GM23248 (cell line): ENCODE data around the gene SMAD4. TPM values are rescaled to one million over a fixed set of nuclear protein-coding genes. Genes with fewer than 3 reads are reported as not detected.

Source experiments
- DNase-seq: peaks from one replicate; pipeline ENCODE4 v3.0.0-alpha.2; 2015
- H2AFZ ChIP-seq: fragments of 200-600 bp; sonication (generic); 2 replicates; pipeline ENCODE4 v1.6.1; 2016; ENCODE audit warnings: antibody characterized with exemption
- H3F3A ChIP-seq: fragments of 200-600 bp; sonication (generic); 2 replicates; pipeline ENCODE4 v1.6.1; 2016; ENCODE audit warnings: mild to moderate bottlenecking, antibody characterized with exemption, mixed run types; ENCODE audit not compliant: insufficient read depth
- H3K27ac ChIP-seq: fragments of 200-600 bp; sonication (generic); 2 replicates; pipeline ENCODE4 v1.5.1; 2016; ENCODE audit warnings: mild to moderate bottlenecking
- H3K27me3 ChIP-seq: fragments of 200-600 bp; sonication (generic); replicated peaks from 2 replicates; pipeline ENCODE4 v1.6.1; 2016; ENCODE audit warnings: mild to moderate bottlenecking; ENCODE audit not compliant: insufficient read depth
- H3K36me3 ChIP-seq: fragments of 200-600 bp; sonication (generic); 2 replicates; pipeline ENCODE4 v1.6.1; 2016; ENCODE audit warnings: low read depth, mild to moderate bottlenecking
- H3K4me1 ChIP-seq: fragments of 200-600 bp; sonication (generic); 2 replicates; pipeline ENCODE4 v1.6.1; 2016; ENCODE audit warnings: mild to moderate bottlenecking; ENCODE audit not compliant: insufficient read depth
- H3K4me2 ChIP-seq: fragments of 200-600 bp; sonication (generic); one replicate; pipeline ENCODE4 v1.6.1; 2016; ENCODE audit warnings: mild to moderate bottlenecking; ENCODE audit not compliant: unreplicated experiment
- H3K4me3 ChIP-seq: fragments of 200-600 bp; sonication (generic); 2 replicates; pipeline ENCODE4 v1.5.1; 2016; ENCODE audit warnings: mild to moderate bottlenecking
- H3K79me2 ChIP-seq: fragments of 200-600 bp; sonication (generic); 2 replicates; pipeline ENCODE4 v1.6.1; 2016; ENCODE audit warnings: mild to moderate bottlenecking; ENCODE audit not compliant: insufficient read depth
- H3K9ac ChIP-seq: fragments of 200-600 bp; sonication (generic); 2 replicates; pipeline ENCODE4 v1.6.1; 2016; ENCODE audit warnings: mild to moderate bottlenecking
- H3K9me2 ChIP-seq: fragments of 200-600 bp; sonication (generic); 2 replicates; pipeline ENCODE4 v1.6.1; 2016; ENCODE audit warnings: mixed run types, mild to moderate bottlenecking, moderate library complexity; ENCODE audit not compliant: insufficient read depth
- H3K9me3 ChIP-seq: fragments of 200-600 bp; sonication (generic); one replicate; pipeline ENCODE4 v1.6.1; 2017; ENCODE audit warnings: low read depth
- H4K20me1 ChIP-seq: fragments of 200-600 bp; sonication (generic); 2 replicates; pipeline ENCODE4 v1.6.0; 2016; ENCODE audit not compliant: insufficient read depth
- EZH2 ChIP-seq: fragments of 200-600 bp; sonication (generic); IDR thresholded peaks from 2 replicates; pipeline ENCODE4 v1.6.1; 2018; ENCODE audit warnings: antibody characterized with exemption, mild to moderate bottlenecking; ENCODE audit not compliant: insufficient read depth, poor library complexity, severe bottlenecking
- EZH2phosphoT487 ChIP-seq: fragments of 200-600 bp; sonication (generic); IDR thresholded peaks from 2 replicates; pipeline ENCODE4 v1.6.1; 2018; ENCODE audit warnings: antibody characterized with exemption, moderate library complexity, mild to moderate bottlenecking, low read depth; ENCODE audit not compliant: insufficient read depth
- WGBS, 2 experiments: methylation state at CpG; one replicate each; pipeline ENCODE4 v1.1.6; 2015 to 2017; ENCODE audit warnings: low lambda C conversion rate in 2 of 2, low coverage in 1 of 2; ENCODE audit errors: missing lambda C conversion rate in 2 of 2; 5-methylcytosine and 5-hydroxymethylcytosine counted together
- in situ Hi-C: fragments of 300-500 bp; cut with MboI; formaldehyde crosslinking; loops from 2 replicates; pipeline ENCODE4 v1.15.0; 2020
- polyA plus RNA-seq: library from polyadenylated mRNA; unstranded; fragments of >200 nt; fragmentation: Nextera tagmentation; extraction: Ambion mirVana; gene quantifications from 2 replicates; pipeline ENCODE4 v1.2.1, GENCODE V29; 2016
- total RNA-seq: library from RNA; depleted of rRNA; stranded (reverse); fragments of >200 nt; shearing (Covaris generic); gene quantifications from 2 replicates; pipeline ENCODE4 v1.2.3, GENCODE V29; 2014

The SMAD4 gene
- total and polyA plus RNA-seq, 2 experiments from 2014 or later = 39.6 to 90.4 TPM

DNA sequence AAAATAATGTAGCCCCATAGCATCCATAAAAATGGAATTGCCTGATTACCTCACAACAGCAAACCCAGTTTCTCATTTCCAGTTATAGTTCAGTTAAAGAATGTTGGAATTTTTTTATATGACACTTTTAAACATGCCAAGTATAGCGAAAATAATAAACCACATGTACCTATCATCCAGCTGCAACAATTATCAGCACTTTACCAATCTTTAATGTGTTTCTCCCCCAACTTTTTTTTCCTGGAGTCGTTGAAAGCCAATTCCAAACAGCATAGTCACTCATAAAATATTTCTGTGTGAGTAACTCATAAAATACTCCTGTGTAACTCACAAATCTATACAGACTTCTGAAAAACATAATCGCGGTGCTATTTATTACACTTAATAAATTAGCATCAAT, 38.1 kb downstream of the SMAD4 start:
- Histone ChIP-seq H3K4me3 (no peak overlapping the region), H3K4me2 (peak overlapping the region; percentile 32), H3K9ac (no peak overlapping the region), H3K36me3 (peaks cover 20% of the 10 kb centered on the region), H3K9me3 (no peaks in the 10 kb centered on the region), H3K4me1 (peaks cover 47% of the 10 kb centered on the region), H3F3A (peaks cover 57% of the 10 kb centered on the region), H3K79me2 (peaks cover 70% of the 10 kb centered on the region), H3K9me2 (no peaks in the 10 kb centered on the region), H2AFZ (no peak overlapping the region), H3K27me3 (no peaks in the 10 kb centered on the region), H3K27ac (peak overlapping the region; percentile 36), H4K20me1 (no peaks in the 10 kb centered on the region)
- WGBS, 2 experiments = 46 to 49% methylated on average over 4 of the region's 4 CpGs
- TF ChIP-seq EZH2 = no peak
- in situ Hi-C loops = no loop called here
- DNase-seq = peak; percentile 67

DNA sequence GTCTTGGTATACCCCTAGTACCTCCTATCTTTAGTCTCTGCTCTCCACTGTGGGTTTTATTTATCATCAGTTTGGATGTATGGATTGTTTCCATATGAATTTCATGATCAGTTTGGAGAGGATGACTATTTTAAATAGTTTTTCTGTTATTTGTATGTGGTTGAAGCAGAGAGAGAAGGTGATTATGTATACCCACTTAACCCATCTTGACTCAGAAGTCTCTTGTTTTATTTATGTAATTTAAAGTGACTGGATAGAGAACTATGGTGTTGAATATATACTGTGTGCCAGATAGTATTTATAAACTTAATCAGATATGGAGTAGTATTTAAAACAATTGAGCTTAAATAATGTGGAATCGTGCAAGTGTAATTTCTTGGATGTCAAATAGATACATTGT, 39.9 kb downstream of the SMAD4 start:
- no peaks in the 10 kb centered on the region for H3K9me3 ChIP-seq
- peak; percentile 19 for DNase-seq
- H3K9ac ChIP-seq = peak overlapping the region; percentile 40
- H3K9me2 ChIP-seq = no peaks in the 10 kb centered on the region
- H3K36me3 ChIP-seq = peaks cover 12% of the 10 kb centered on the region
- H3F3A ChIP-seq = peaks cover 57% of the 10 kb centered on the region
- WGBS, 2 experiments = 86 to 94% methylated on average over 1 of the region's 1 CpG
- no peak overlapping the region for H3K4me3 ChIP-seq
- peak overlapping the region; percentile 71 for H3K27ac ChIP-seq
- TF ChIP-seq EZH2 = no peak
- TF ChIP-seq EZH2phosphoT487 = no peak
- peak overlapping the region; percentile 59 for H3K4me2 ChIP-seq
- in situ Hi-C loops = no loop called here
- no peaks in the 10 kb centered on the region for H4K20me1 ChIP-seq
- no peaks in the 10 kb centered on the region for H3K27me3 ChIP-seq
- H2AFZ ChIP-seq = no peak overlapping the region
- H3K4me1 ChIP-seq = peaks cover 47% of the 10 kb centered on the region
- H3K79me2 ChIP-seq = peaks cover 69% of the 10 kb centered on the region

DNA sequence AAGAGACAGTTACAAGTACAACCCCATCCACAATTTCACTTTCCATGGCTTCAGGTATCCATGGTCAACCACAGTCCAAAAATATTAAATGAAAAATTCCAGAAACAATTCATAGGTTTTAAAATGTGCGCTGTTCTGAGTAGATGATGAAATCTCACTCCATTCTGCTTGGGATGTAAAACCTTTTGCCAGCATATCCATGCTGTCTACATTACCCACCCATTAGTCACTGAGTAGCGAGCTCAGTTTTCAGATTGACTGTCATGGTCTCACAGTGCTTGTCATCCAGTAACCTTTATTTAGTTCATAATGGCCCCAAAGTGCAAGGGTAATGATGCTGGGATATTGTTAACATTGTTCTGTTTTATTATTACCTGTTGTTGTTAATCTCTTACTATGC, 40.5 kb downstream of the SMAD4 start:
- Histone ChIP-seq H3K27me3 (no peaks in the 10 kb centered on the region), H2AFZ (no peak overlapping the region), H3K79me2 (peaks cover 69% of the 10 kb centered on the region), H3K36me3 (peaks cover 10% of the 10 kb centered on the region), H4K20me1 (no peaks in the 10 kb centered on the region), H3K9ac (peak overlapping the region; percentile 40), H3K4me1 (peaks cover 47% of the 10 kb centered on the region), H3K27ac (peak overlapping the region; percentile 71), H3K4me2 (peak overlapping the region; percentile 59), H3K9me3 (no peaks in the 10 kb centered on the region), H3K9me2 (no peaks in the 10 kb centered on the region), H3F3A (peaks cover 52% of the 10 kb centered on the region), H3K4me3 (no peak overlapping the region)
- 37 to 44% methylated on average over 2 of the region's 2 CpGs for WGBS, 2 experiments
- TF ChIP-seq EZH2phosphoT487 (no peak), EZH2 (no peak)
- DNase-seq = peak; percentile 87
- in situ Hi-C loops = no loop called here

DNA sequence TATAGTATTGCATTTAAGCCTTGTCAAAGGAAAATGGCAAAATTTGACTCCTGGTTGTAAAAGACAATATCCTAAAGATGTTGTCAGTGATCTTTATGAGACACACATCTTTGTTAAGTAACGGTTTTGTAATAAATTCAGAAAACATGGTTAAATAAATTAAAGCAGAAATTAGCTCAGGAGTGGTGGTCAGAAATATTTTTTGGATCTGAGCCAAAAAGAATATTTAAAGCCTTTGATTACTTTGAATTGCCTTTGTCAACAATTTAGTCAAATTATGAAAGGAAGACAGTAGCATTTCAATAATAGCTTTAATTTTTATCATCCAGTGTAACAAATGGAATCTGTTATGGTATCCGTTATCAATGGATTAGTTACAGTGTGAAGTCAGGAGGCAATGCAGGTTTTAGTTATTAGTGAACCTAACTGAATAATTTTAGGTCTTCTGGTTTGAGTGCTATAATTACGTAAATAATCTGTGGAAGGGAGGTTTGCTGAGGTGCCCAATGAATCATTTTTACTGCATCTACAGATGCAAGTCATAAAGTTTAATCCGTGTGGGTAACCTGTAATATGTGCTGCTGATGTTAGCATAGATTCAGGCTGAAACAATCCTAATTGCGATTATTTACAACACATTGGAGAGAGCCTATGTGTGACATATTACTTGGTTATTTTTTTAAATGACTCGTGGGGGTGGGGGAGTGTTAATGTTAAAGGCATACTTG, 42.7 kb downstream of the SMAD4 start:
- Histone ChIP-seq H2AFZ (no peak overlapping the region), H4K20me1 (no peaks in the 10 kb centered on the region), H3K9me3 (no peaks in the 10 kb centered on the region), H3K4me2 (no peak overlapping the region), H3K79me2 (peaks cover 85% of the 10 kb centered on the region), H3K9me2 (no peaks in the 10 kb centered on the region), H3K27me3 (no peaks in the 10 kb centered on the region), H3K36me3 (peaks cover 15% of the 10 kb centered on the region; the same call in 1 of the 2 replicates), H3K27ac (no peak overlapping the region), H3K4me3 (no peak overlapping the region), H3F3A (peaks cover 56% of the 10 kb centered on the region), H3K4me1 (peaks cover 49% of the 10 kb centered on the region), H3K9ac (no peak overlapping the region)
- no peak for DNase-seq
- TF ChIP-seq EZH2 (no peak), EZH2phosphoT487 (no peak)
- 85 to 86% methylated on average over 6 of the region's 6 CpGs for WGBS, 2 experiments
- in situ Hi-C loops = no loop called here
